22Rv1 (cell line): ENCODE results near the gene GPR33.
"Not testable (repeated sequence)": the region's sequence is repeated elsewhere in the genome, so short reads cannot be mapped to it uniquely, and the experiment has no call there.

Experiments
- H3K27ac ChIP-seq: fragments of 450-650 bp; 2 replicates; pipeline ENCODE4 v1.5.1; 2017
- CTCF ChIP-seq: fragments of 450-650 bp; IDR thresholded peaks from 2 replicates; pipeline ENCODE4 v1.5.1; 2017; ENCODE audit warnings: mild to moderate bottlenecking
- ZFX ChIP-seq: fragments of 450-650 bp; IDR thresholded peaks from 2 replicates; pipeline ENCODE4 v1.6.1; 2017; ENCODE audit warnings: antibody characterized with exemption, borderline replicate concordance

The GPR33 gene

DNA sequence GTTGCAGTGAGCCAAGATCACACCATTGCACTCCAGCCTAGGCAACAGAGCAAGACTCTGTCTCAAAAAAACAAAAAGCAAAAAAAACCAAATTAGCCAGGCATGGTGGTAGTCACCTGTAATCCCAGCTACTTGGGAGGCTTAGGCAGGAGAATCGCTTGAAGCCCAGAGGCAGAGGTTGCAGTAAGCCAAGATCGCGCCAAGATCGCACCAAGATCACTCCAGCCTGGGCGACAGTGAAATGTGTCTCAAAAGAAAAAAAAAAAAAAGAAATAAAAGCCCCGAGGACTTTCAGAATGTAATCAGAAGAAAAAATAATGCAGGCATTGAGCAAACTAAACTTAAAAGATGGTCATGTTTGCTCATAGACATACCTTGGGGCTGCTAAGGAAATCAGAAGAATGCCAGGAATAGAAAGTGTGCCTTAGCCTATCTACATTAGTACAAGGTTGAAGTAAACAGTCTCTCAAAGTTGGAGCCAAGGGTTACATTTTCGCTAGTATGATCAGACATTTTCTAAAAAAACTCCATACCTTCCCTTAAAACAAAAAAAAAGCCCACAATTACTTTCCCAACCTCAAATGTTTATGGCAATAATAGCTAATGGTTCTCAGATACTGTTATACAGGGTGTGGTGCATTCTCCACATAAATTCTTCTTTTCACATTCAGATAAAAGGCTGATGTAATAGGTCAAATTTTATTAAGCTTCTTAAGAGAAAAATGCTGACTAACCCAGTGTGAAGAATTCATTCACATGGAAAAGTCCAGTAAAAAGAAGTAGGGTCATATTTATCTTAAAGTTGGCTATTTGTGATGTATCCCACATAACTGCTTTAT, 46.3 kb downstream of the GPR33 start:
- no peak overlapping the region for H3K27ac ChIP-seq
- TF ChIP-seq ZFX, result no peak
- no peak for TF ChIP-seq CTCF

- no peak for TF ChIP-seq CTCF
- no peak overlapping the region for H3K27ac ChIP-seq
Observed at GRCh38 chr14:31440280-31440679, 47.6 kb downstream of the GPR33 start.

DNA sequence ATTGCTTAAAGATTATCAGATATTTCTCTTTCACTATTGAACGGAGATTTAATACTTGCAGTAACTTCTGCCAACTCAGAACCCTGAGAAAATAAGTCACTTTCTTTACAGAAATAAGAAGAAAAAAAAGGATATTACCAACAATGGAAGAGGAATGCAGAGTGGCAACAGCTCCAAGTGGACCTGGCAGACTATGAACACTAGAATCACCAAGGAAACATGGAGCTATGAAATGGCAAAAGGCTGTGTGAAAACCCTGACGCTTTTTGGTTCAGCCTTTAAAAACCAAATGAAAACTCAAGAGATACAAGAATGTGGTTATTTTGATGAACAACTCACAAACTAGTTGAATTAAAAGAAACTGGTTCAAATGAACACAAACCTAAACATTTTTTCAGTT, 48.3 kb downstream of the GPR33 start:
- no peak overlapping the region for H3K27ac ChIP-seq
- TF ChIP-seq CTCF (no peak), ZFX (no peak)

DNA sequence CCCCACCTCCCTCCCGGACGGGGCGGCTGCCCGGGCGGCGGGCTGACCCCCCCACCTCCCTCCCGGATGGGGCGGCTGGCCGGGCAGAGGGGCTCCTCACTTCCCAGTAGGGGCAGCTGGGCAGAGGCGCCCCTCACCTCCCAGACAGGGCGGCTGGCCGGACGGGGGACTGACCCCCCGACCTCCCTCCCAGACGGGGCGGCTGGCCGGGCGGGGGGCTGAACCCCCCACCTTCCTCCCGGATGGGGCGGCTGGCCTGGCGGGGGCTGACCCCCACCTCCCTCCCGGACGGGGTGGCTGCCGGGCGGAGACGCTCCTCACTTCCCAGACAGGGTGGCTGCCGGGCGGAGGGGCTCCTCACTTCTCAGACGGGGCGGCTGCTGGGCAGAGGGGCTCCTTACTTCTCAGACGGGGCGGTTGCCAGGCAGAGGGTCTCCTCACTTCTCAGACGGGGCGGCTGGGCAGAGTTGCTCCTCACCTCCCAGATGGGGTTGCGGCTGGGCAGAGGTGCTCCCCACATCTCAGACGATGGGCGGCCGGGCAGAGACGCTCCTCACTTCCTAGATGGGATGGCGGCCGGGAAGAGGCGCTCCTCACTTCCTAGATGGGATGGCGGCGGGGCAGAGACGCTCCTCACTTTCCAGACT, 50.7 kb downstream of the GPR33 start:
- H3K27ac ChIP-seq, result not testable (repeated sequence)

DNA sequence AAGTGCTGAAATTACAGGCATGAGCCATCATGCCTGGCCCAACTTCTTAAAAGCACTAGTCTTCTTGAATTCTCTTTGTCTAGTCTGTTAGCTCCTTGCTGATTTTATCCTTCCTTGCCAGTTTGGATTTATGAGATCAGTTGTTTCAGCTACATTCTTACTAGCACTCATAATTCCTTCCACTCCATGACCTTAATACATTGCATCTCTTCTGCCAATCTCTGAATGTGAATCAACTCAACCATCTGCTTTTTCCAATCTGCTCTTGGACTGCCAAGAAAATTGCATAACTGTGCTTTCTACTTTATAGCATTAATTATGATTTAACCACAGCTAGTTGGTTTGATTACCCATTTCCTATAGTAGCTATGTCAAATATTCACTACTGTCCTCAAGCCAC, 52.6 kb downstream of the GPR33 start:
- no peak overlapping the region for H3K27ac ChIP-seq
- no peak for TF ChIP-seq ZFX
- no peak for TF ChIP-seq CTCF
